Measurements from ENCODE around the gene TPM4. TPM values are rescaled to one million over a fixed set of nuclear protein-coding genes. Genes with fewer than 3 reads are reported as not detected.

Gene TPM4
- total and polyA plus RNA-seq, 2 of the 13 experiments (the other 11 are each of a cell fraction or from before 2014, with no cell fraction given): 180 to 188 TPM

DNA sequence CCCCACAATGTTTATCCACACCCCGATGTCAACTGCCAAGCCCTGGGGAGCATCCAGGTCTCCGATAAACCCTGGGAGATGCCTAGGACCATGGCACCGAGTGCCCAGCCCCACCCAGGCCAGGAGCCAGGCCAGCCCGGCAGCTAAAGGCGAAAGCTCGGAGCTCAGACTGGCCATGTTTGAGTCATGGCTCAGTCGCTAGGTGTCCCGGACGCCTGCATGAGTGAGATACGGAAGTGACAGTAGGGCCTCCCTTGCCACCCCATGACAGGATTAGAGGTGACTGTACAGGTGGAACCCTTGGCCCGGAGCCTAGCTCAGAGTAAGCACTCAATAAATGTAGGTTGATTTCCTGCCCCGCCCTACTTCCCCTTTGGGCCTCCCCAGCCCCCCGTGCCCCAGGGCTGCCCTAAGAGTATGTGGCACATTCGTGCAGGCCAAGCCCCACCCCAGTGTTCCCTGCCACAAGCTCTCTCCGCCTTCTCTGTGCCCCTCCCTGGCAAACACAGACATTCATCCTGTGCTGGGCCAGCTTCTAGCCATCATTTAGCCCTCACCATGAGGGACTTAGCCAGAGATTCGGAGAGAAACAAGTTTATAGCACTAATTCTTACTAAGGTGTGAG, 5.8 kb upstream of the TPM4 start (continued):
- TF ChIP-seq, protein P1, sequence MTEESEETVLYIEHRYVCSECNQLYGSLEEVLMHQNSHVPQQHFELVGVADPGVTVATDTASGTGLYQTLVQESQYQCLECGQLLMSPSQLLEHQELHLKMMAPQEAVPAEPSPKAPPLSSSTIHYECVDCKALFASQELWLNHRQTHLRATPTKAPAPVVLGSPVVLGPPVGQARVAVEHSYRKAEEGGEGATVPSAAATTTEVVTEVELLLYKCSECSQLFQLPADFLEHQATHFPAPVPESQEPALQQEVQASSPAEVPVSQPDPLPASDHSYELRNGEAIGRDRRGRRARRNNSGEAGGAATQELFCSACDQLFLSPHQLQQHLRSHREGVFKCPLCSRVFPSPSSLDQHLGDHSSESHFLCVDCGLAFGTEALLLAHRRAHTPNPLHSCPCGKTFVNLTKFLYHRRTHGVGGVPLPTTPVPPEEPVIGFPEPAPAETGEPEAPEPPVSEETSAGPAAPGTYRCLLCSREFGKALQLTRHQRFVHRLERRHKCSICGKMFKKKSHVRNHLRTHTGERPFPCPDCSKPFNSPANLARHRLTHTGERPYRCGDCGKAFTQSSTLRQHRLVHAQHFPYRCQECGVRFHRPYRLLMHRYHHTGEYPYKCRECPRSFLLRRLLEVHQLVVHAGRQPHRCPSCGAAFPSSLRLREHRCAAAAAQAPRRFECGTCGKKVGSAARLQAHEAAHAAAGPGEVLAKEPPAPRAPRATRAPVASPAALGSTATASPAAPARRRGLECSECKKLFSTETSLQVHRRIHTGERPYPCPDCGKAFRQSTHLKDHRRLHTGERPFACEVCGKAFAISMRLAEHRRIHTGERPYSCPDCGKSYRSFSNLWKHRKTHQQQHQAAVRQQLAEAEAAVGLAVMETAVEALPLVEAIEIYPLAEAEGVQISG (CRISPR knock-in tag; IDR thresholded peaks at IDR 0.05): peak; percentile 37; the same call in 1 of the 2 replicates
- TF ChIP-seq MIER2 (CRISPR knock-in tag; IDR thresholded peaks at IDR 0.05) (no peak), CBX2 (IDR thresholded peaks at IDR 0.05; ENCODE audit: low read depth, low read length) (no peak), CBX2 (CRISPR knock-in tag; IDR thresholded peaks at IDR 0.05; ENCODE audit: low read depth) (no peak), ZBTB3 (CRISPR knock-in tag; IDR thresholded peaks at IDR 0.05; ENCODE audit: borderline replicate concordance, low read depth) (no peak), ZNF629 (CRISPR knock-in tag; conservative IDR thresholded peaks at IDR 0.05) (peak; percentile 27; the same call in 1 of the 2 replicates), EED (CRISPR knock-in tag; IDR thresholded peaks at IDR 0.05) (0 out of 2 replicates have a peak, but pooled peaks have one; percentile 31), SP4 (CRISPR knock-in tag; IDR thresholded peaks at IDR 0.05) (peak; percentile 1; the same call in 1 of the 2 replicates), PAX8 (CRISPR knock-in tag; IDR thresholded peaks at IDR 0.05; ENCODE audit: borderline replicate concordance) (no peak), TAF15 (IDR thresholded peaks at IDR 0.05; ENCODE audit: low read depth, low read length, poor library complexity, severe bottlenecking) (no peak), RARA (CRISPR knock-in tag; IDR thresholded peaks at IDR 0.05) (peak; percentile 44; the same call in 1 of the 2 replicates), ZNF776 (CRISPR knock-in tag; IDR thresholded peaks at IDR 0.05) (no peak), ZNF777 (CRISPR knock-in tag; IDR thresholded peaks at IDR 0.05) (0 out of 2 replicates have a peak, but pooled peaks have one; percentile 29), ZSCAN20 (CRISPR knock-in tag; IDR thresholded peaks at IDR 0.05; ENCODE audit: borderline replicate concordance) (no peak), FOSL2 (CRISPR knock-in tag; IDR thresholded peaks at IDR 0.05) (peak; percentile 60; the same call in 1 of the 2 replicates), ZNF296 (CRISPR knock-in tag; conservative IDR thresholded peaks at IDR 0.05) (no peak), FOXK1 (CRISPR knock-in tag; IDR thresholded peaks at IDR 0.05; ENCODE audit: borderline replicate concordance, low read depth) (no peak), POLR2G (IDR thresholded peaks at IDR 0.05; ENCODE audit: low read depth, low read length) (peak; percentile 70), ZNF12 (CRISPR knock-in tag; IDR thresholded peaks at IDR 0.05) (0 out of 2 replicates have a peak, but pooled peaks have one; percentile 10)
- TF ChIP-seq, protein P2, sequence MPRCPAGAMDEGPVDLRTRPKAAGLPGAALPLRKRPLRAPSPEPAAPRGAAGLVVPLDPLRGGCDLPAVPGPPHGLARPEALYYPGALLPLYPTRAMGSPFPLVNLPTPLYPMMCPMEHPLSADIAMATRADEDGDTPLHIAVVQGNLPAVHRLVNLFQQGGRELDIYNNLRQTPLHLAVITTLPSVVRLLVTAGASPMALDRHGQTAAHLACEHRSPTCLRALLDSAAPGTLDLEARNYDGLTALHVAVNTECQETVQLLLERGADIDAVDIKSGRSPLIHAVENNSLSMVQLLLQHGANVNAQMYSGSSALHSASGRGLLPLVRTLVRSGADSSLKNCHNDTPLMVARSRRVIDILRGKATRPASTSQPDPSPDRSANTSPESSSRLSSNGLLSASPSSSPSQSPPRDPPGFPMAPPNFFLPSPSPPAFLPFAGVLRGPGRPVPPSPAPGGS (CRISPR knock-in tag; IDR thresholded peaks at IDR 0.05): no peak
- TF ChIP-seq, protein P3, sequence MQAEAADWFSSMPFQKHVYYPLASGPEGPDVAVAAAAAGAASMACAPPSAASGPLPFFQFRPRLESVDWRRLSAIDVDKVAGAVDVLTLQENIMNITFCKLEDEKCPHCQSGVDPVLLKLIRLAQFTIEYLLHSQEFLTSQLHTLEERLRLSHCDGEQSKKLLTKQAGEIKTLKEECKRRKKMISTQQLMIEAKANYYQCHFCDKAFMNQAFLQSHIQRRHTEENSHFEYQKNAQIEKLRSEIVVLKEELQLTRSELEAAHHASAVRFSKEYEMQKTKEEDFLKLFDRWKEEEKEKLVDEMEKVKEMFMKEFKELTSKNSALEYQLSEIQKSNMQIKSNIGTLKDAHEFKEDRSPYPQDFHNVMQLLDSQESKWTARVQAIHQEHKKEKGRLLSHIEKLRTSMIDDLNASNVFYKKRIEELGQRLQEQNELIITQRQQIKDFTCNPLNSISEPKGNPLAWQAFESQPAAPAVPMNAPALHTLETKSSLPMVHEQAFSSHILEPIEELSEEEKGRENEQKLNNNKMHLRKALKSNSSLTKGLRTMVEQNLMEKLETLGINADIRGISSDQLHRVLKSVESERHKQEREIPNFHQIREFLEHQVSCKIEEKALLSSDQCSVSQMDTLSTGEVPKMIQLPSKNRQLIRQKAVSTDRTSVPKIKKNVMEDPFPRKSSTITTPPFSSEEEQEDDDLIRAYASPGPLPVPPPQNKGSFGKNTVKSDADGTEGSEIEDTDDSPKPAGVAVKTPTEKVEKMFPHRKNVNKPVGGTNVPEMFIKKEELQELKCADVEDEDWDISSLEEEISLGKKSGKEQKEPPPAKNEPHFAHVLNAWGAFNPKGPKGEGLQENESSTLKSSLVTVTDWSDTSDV (CRISPR knock-in tag; IDR thresholded peaks at IDR 0.05): no peak
- TF ChIP-seq, protein P4, sequence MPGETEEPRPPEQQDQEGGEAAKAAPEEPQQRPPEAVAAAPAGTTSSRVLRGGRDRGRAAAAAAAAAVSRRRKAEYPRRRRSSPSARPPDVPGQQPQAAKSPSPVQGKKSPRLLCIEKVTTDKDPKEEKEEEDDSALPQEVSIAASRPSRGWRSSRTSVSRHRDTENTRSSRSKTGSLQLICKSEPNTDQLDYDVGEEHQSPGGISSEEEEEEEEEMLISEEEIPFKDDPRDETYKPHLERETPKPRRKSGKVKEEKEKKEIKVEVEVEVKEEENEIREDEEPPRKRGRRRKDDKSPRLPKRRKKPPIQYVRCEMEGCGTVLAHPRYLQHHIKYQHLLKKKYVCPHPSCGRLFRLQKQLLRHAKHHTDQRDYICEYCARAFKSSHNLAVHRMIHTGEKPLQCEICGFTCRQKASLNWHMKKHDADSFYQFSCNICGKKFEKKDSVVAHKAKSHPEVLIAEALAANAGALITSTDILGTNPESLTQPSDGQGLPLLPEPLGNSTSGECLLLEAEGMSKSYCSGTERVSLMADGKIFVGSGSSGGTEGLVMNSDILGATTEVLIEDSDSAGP (CRISPR knock-in tag; IDR thresholded peaks at IDR 0.05; ENCODE audit: borderline replicate concordance): no peak

Measured in HepG2 (cell line).